VCaP (cell line): ENCODE measurements around the gene AJM1.

ENCODE experiments used
- H3K27ac ChIP-seq: fragments of 450-650 bp; 2 replicates; pipeline ENCODE4 v1.5.1; 2017
- CTCF ChIP-seq: fragments of 450-650 bp; conservative IDR thresholded peaks from 2 replicates; pipeline ENCODE4 v1.5.1; 2017; ENCODE audit warnings: mild to moderate bottlenecking, moderate library complexity

Gene AJM1

DNA sequence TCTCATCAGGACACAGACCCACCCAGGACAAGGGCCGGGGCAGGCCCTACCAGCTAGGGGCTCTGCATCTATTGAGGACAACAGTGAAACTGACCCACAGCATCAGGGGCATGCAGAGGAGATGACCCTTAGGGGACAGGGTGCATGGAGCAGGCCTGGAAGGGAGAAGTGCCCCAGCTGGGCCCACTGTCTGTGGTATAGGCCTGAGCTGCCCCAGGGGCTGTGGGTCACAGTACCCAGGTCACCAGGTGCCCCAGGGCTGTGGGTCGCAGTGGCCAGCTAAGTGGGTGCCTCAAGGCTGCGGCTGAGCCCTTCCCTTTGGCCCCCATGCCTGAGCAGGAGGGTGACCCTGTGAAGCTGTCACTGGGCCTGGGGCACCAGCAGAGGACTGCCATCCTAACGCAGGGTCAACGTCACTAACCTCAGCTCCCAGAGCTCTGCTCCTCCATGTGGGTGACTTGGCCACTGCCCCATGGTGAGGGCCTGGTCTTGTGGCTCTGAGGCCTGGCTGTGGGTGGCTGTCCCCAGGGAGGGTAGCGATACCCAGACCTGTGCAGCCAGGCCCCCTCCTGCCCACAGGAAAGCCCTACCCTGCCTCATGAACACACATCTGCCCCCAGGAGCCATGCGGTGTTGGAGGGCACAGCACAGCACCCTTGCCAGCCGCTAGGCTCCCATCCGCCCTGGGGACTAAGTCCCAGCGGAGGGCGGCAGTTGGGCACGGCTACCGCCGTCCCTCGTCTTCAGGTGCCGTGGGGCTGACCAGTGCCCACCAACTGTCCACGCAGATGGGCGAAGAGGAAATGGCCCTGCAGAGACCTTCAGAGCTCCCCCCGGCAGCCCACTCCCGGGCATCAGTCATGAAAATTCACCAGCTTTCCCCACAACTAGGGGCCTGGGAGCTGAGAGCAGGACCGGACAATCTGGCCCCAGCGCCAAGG is 18.9 kb downstream of the AJM1 start:
- peak overlapping the region; percentile 80 for H3K27ac ChIP-seq

GRCh38 chr9:136861874-136862457 is 19.7 kb downstream of the AJM1 start:
- TF ChIP-seq CTCF, result no peak
- peak overlapping the region; percentile 80 for H3K27ac ChIP-seq

More for the DNA sequence above, 18.9 kb downstream of the AJM1 start:
- TF ChIP-seq CTCF, result no peak

DNA sequence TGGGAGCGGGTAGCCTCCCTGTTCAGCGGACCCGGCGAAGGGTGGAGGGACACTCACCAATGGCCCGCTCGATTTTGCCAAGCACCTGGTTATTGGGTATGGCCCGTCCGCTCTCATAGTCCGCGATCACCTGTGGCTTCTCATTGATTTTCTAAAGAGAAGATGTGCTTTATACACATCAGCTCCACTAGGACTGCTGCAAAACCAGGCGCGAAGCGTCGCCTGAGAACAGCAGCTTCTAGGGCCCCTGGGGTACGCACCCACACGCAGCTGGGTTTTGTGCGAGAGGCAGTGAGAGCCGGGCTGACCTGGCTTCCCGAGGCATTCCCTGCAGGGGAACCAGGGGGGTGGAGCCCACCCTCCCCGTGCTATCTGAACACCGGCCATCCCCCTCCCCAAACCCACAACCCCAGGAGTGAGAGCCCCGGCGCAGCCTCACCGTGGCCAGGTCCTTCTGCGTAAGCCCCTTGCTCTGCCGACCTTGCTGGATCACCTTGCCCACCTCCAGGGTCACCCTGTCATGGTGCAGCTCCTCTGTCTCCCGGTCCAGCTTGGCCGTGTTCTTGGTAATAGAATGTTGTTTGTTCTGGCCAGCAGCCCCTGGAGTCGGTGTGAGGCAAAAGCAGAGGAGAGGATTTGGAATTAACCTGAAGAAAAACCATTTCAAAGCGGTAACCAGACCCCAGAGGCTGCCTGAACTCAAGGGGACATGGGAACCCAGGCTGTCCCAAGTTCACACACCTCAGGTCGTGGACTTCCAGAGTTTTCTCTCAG is 20.8 kb downstream of the AJM1 start:
- no peak for TF ChIP-seq CTCF
- peak overlapping the region; percentile 80; the same call in 1 of the 2 replicates for H3K27ac ChIP-seq

DNA sequence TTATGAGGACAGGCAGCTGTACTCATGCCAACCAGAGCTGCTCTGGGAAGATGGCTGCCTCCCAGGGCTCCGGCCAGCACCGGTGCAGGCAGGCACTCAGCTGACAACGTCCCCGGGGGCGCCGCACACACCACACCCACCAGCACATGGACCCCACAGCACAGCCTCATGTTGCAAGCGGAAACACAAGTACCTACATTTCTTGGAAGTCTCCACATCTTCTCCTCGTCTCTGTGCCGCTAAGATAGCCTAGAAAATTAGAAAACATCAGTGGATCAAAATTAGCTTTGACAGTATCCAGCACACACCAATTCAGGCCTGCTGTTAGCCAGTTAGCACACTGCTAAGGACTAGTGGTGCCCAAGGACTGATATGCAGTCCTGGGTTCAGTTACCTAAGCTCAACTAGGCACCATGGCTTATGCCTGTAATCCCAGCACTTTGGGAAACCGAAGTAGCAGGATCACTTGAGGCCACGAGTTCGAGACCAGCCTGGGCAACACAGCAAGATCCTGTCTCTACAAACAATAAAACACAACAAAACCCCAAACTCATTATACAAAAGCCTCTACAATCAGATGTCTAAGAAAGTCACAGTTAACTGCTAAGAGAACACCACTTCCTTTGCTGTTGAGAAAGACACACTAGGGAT is 21.5 kb downstream of the AJM1 start:
- TF ChIP-seq CTCF, result no peak
- H3K27ac ChIP-seq, result peak overlapping the region; percentile 91; the same call in 1 of the 2 replicates

GRCh38 chr9:136865041-136865767 is 22.9 kb downstream of the AJM1 start:
- no peak for TF ChIP-seq CTCF
- peak overlapping the region; percentile 91 for H3K27ac ChIP-seq

GRCh38 chr9:136865768-136866103 is 23.5 kb downstream of the AJM1 start:
- peak overlapping the region; percentile 91 for H3K27ac ChIP-seq

DNA sequence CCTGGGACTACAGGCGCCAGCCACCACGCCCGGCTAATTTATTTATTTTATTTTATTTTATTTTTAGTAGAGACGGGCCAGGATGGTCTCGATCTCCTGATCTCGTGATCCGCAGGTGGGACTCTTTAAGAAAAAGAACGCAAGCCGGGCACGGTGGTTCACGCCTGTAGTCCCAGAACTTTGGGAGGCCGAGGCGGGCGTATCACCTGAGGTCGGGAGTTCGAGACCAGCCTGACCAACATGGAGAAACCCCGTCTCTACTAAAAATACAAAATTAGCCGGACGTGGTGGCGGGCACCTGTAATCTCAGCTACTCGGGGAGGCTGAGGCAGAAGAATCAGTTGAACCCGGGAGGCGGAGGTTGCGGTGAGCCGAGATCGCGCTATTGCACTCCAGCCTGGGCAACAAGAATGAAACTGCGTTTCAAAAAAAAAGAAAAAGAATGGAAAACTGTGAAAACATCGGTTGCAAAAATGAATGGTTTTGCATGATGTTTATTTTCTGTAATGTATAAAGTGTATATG is 24.7 kb downstream of the AJM1 start:
- peak overlapping the region; percentile 91 for H3K27ac ChIP-seq

More at GRCh38 chr9:136865768-136866103, 23.5 kb downstream of the AJM1 start:
- no peak for TF ChIP-seq CTCF
